Testis (tissue), 2 donors: Measurements from ENCODE around the gene XRCC4.

Experiments used
- POLR2A ChIP-seq: fragments of 450-650 bp; IDR thresholded peaks from one replicate; pipeline ENCODE4 v1.6.1; 2017; ENCODE audit warnings: antibody characterized with exemption, mild to moderate bottlenecking, moderate library complexity
- TF ChIP-seq, protein P1 (sequence below), 3 experiments: fragments of 450-650 bp in 2 of 3; fragments of 200-600 bp in 1 of 3; sonication (generic) in 1 of 3; IDR thresholded peaks; one replicate each; pipeline ENCODE4 v1.5.1; 2016 to 2019; ENCODE audit warnings: antibody characterized with exemption in 3 of 3, mild to moderate bottlenecking in 2 of 3, moderate library complexity in 1 of 3

- TF ChIP-seq, protein P1, sequence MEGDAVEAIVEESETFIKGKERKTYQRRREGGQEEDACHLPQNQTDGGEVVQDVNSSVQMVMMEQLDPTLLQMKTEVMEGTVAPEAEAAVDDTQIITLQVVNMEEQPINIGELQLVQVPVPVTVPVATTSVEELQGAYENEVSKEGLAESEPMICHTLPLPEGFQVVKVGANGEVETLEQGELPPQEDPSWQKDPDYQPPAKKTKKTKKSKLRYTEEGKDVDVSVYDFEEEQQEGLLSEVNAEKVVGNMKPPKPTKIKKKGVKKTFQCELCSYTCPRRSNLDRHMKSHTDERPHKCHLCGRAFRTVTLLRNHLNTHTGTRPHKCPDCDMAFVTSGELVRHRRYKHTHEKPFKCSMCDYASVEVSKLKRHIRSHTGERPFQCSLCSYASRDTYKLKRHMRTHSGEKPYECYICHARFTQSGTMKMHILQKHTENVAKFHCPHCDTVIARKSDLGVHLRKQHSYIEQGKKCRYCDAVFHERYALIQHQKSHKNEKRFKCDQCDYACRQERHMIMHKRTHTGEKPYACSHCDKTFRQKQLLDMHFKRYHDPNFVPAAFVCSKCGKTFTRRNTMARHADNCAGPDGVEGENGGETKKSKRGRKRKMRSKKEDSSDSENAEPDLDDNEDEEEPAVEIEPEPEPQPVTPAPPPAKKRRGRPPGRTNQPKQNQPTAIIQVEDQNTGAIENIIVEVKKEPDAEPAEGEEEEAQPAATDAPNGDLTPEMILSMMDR (IDR thresholded peaks at IDR 0.05) = no peak
- TF ChIP-seq POLR2A = no peak
Measured at GRCh38 chr5:83101514-83101913, 24.2 kb downstream of the XRCC4 start.
